CD14-positive monocyte (primary cell): ENCODE results near the gene MUSK. TPM values are rescaled to one million over a fixed set of nuclear protein-coding genes. Genes with fewer than 3 reads are reported as not detected.

ENCODE experiments used
- DNase-seq, 3 donors: peaks; one replicate each; pipeline ENCODE4 v3.0.0-alpha.2; 2011 to 2022
- H2AFZ ChIP-seq: 2 replicates; pipeline ENCODE4 v1.6.0; 2012; ENCODE audit warnings: mild to moderate bottlenecking, low read depth, low read length, inconsistent platforms; ENCODE audit not compliant: insufficient read depth, poor library complexity, severe bottlenecking
- H3K27ac ChIP-seq, 2 donors: 1 replicate in 1 of 2; 2 replicates in 1 of 2; pipeline ENCODE4 v1.5.1; 2012 to 2013; ENCODE audit warnings: low read length in 2 of 2, control low read depth in 1 of 2, inconsistent platforms in 1 of 2, low read depth in 1 of 2, mild to moderate bottlenecking in 1 of 2
- H3K27me3 ChIP-seq, 2 donors: one replicate each; pipeline versions ENCODE4 v1.6.0 to v1.6.1; 2011 to 2013; ENCODE audit warnings: low read length in 2 of 2; ENCODE audit not compliant: control insufficient read depth in 2 of 2, insufficient read depth in 2 of 2
- H3K36me3 ChIP-seq, 2 donors: replicated peaks in 1 of 2; 1 replicate in 1 of 2; 2 replicates in 1 of 2; pipeline versions ENCODE4 v1.5.1 to v1.6.1; 2012 to 2013; ENCODE audit warnings: low read length in 2 of 2, control low read depth in 1 of 2, inconsistent platforms in 1 of 2, mild to moderate bottlenecking in 1 of 2; ENCODE audit not compliant: insufficient read depth in 2 of 2, control insufficient read depth in 1 of 2
- H3K4me1 ChIP-seq, 2 donors: 1 replicate in 1 of 2; 2 replicates in 1 of 2; pipeline versions ENCODE4 v1.5.1 to v1.6.1; 2012 to 2013; ENCODE audit warnings: low read length in 2 of 2, control low read depth in 1 of 2, inconsistent platforms in 1 of 2, mild to moderate bottlenecking in 1 of 2, moderate library complexity in 1 of 2; ENCODE audit not compliant: insufficient read depth in 2 of 2, control insufficient read depth in 1 of 2
- H3K4me2 ChIP-seq: replicated peaks from 2 replicates; pipeline ENCODE3; 2012; ENCODE audit warnings: low read length, moderate library complexity, mild to moderate bottlenecking; ENCODE audit not compliant: poor library complexity, severe bottlenecking; ENCODE audit errors: extremely low read depth
- H3K4me3 ChIP-seq, 3 experiments: fragments of 200-600 bp in 1 of 3; sonication (generic) in 1 of 3; replicated peaks in 1 of 3; 1 replicate in 2 of 3; 2 replicates in 1 of 3; pipeline ENCODE4 v1.5.1; 2011 to 2013; ENCODE audit warnings: low read length in 3 of 3, mild to moderate bottlenecking in 3 of 3, control low read depth in 2 of 3, low read depth in 2 of 3, inconsistent platforms in 1 of 3, moderate library complexity in 1 of 3
- H3K79me2 ChIP-seq: 2 replicates; pipeline ENCODE4 v1.6.0; 2012; ENCODE audit warnings: mild to moderate bottlenecking, control low read depth, inconsistent platforms, low read length, moderate library complexity; ENCODE audit not compliant: insufficient read depth
- H3K9ac ChIP-seq: 2 replicates; pipeline ENCODE4 v1.6.0; 2017; ENCODE audit warnings: low read length, mild to moderate bottlenecking; ENCODE audit not compliant: insufficient read depth, poor library complexity, severe bottlenecking
- H3K9me3 ChIP-seq, 2 donors: replicated peaks in 1 of 2; 1 replicate in 1 of 2; 2 replicates in 1 of 2; pipeline versions ENCODE4 v1.5.1 to v1.6.1; 2012 to 2013; ENCODE audit warnings: low read length in 2 of 2, control low read depth in 1 of 2; ENCODE audit not compliant: control insufficient read depth in 1 of 2, insufficient read depth in 1 of 2
- H4K20me1 ChIP-seq: 2 replicates; pipeline ENCODE4 v1.6.0; 2012; ENCODE audit warnings: mild to moderate bottlenecking, low read length, control low read depth, moderate library complexity; ENCODE audit not compliant: insufficient read depth
- H3K27ac Mint-ChIP-seq, 7 donors: one replicate each; pipeline ENCODE4 v1.8.0; 2020; ENCODE audit warnings: mild to moderate bottlenecking in 7 of 7, mixed read lengths in 7 of 7, moderate library complexity in 6 of 7, inconsistent platforms in 2 of 7
- H3K27me3 Mint-ChIP-seq, 3 donors: one replicate each; pipeline ENCODE4 v1.8.0; 2021 to 2022; ENCODE audit warnings: low read depth in 3 of 3, mild to moderate bottlenecking in 3 of 3, mixed read lengths in 3 of 3, moderate library complexity in 3 of 3, inconsistent platforms in 1 of 3
- H3K36me3 Mint-ChIP-seq, 2 donors: one replicate each; pipeline ENCODE4 v1.8.0; 2020; ENCODE audit warnings: mixed read lengths in 2 of 2, inconsistent platforms in 1 of 2, mild to moderate bottlenecking in 1 of 2
- H3K4me1 Mint-ChIP-seq: one replicate; pipeline ENCODE4 v1.8.0; 2020; ENCODE audit warnings: mild to moderate bottlenecking, mixed read lengths
- H3K4me3 Mint-ChIP-seq, 2 donors: one replicate each; pipeline ENCODE4 v1.8.0; 2020; ENCODE audit warnings: mild to moderate bottlenecking in 2 of 2, mixed read lengths in 2 of 2, moderate library complexity in 1 of 2
- H3K9me3 Mint-ChIP-seq, 7 donors: one replicate each; pipeline ENCODE4 v1.8.0; 2020 to 2022; ENCODE audit warnings: mixed read lengths in 7 of 7, mild to moderate bottlenecking in 6 of 7, moderate library complexity in 6 of 7, inconsistent platforms in 2 of 7
- WGBS: methylation state at CpG from one replicate; pipeline ENCODE4 v1.1.5; 2013; ENCODE audit warnings: missing lambda C conversion rate; ENCODE audit not compliant: insufficient coverage; 5-methylcytosine and 5-hydroxymethylcytosine counted together
- intact Hi-C, 2 donors: fragments of 100-400 bp; cut with micrococcal nuclease; formaldehyde crosslinking; loops; one replicate each; pipeline versions ENCODE4 v1.15.0 to v1.15.1; 2023
- polyA plus RNA-seq, 3 donors: library from polyadenylated mRNA; depleted of rRNA in 1 of 3; unstranded in 2 of 3; stranded (reverse) in 1 of 3; fragments of 300-500 nt in 2 of 3; fragments of >200 nt in 1 of 3; fragmentation: Illumina TruSeq in 2 of 3; gene quantifications; 1 replicate in 2 of 3; 2 replicates in 1 of 3; pipeline ENCODE4 v1.2.3, GENCODE V29; 2012 to 2021
- TF ChIP-seq, protein P1 (sequence below): fragments of 200-600 bp; IDR thresholded peaks from one replicate; pipeline ENCODE4 v1.8.0; 2022; ENCODE audit warnings: antibody characterized with exemption, mild to moderate bottlenecking

Gene MUSK
- polyA plus RNA-seq, 3 donors, result not detected

- no peak overlapping the region for H2AFZ ChIP-seq
- no peaks in the 10 kb centered on the region for H3K79me2 ChIP-seq
- H3K36me3 ChIP-seq, result no peaks in the 10 kb centered on the region
- H3K4me3 ChIP-seq, result no peak overlapping the region
- no peak for DNase-seq
- TF ChIP-seq, protein P1, sequence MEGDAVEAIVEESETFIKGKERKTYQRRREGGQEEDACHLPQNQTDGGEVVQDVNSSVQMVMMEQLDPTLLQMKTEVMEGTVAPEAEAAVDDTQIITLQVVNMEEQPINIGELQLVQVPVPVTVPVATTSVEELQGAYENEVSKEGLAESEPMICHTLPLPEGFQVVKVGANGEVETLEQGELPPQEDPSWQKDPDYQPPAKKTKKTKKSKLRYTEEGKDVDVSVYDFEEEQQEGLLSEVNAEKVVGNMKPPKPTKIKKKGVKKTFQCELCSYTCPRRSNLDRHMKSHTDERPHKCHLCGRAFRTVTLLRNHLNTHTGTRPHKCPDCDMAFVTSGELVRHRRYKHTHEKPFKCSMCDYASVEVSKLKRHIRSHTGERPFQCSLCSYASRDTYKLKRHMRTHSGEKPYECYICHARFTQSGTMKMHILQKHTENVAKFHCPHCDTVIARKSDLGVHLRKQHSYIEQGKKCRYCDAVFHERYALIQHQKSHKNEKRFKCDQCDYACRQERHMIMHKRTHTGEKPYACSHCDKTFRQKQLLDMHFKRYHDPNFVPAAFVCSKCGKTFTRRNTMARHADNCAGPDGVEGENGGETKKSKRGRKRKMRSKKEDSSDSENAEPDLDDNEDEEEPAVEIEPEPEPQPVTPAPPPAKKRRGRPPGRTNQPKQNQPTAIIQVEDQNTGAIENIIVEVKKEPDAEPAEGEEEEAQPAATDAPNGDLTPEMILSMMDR, result no peak
- Mint-ChIP-seq H3K4me1 (no peaks in the 10 kb centered on the region), H3K4me3 (no peak overlapping the region), H3K27ac (no peak overlapping the region), H3K36me3 (no peaks in the 10 kb centered on the region), H3K9me3 (no peaks in the 10 kb centered on the region), H3K27me3 (peaks cover 0 to 5% (median 2%) of the 10 kb centered on the region in 3 donors)
- WGBS, result 100% methylated on average over 1 of the region's 5 CpGs
- no peaks in the 10 kb centered on the region for H4K20me1 ChIP-seq
- H3K27ac ChIP-seq, result no peak overlapping the region
- H3K4me1 ChIP-seq, result no peaks in the 10 kb centered on the region
- no peaks in the 10 kb centered on the region for H3K9me3 ChIP-seq
- intact Hi-C loops, result no loop called here
- peaks cover 0 to 3% of the 10 kb centered on the region in 2 donors for H3K27me3 ChIP-seq
- no peak overlapping the region for H3K4me2 ChIP-seq
- no peak overlapping the region for H3K9ac ChIP-seq
These were observed 107.1 kb downstream of the MUSK start for GRCh38 chr9:110775724-110776123.

DNA sequence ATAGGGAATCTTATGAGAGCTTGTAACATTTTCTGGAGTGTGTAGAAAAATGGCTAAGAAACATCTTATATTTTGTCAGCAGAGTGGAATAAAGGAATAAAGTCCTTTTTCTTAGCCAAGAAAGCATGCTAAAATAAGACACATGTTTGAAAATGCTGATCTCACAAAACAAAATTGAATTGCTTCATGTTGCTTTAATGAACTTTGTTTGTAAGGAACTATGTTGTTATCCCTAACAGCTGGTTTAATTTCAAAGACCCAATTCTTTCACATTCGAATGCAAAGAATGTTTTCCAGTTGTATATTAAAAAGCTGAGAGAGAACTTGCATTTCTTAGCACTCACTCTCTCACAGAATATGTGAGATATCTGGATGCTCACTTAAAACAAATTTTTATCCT is 107.6 kb downstream of the MUSK start:
- Histone ChIP-seq H3K4me2 (no peak overlapping the region), H3K4me1 (no peaks in the 10 kb centered on the region), H3K79me2 (no peaks in the 10 kb centered on the region), H4K20me1 (no peaks in the 10 kb centered on the region), H3K9ac (no peak overlapping the region), H3K27me3 (peaks cover 0 to 3% of the 10 kb centered on the region in 2 donors), H3K27ac (no peak overlapping the region), H3K9me3 (no peaks in the 10 kb centered on the region), H2AFZ (no peak overlapping the region), H3K36me3 (no peaks in the 10 kb centered on the region), H3K4me3 (no peak overlapping the region)
- no peaks in the 10 kb centered on the region for H3K36me3 Mint-ChIP-seq
- peaks cover 0 to 5% (median 2%) of the 10 kb centered on the region in 3 donors for H3K27me3 Mint-ChIP-seq
- H3K27ac Mint-ChIP-seq, result no peak overlapping the region
- no CpG with 5 or more reads among the region's 1 CpG for WGBS
- H3K4me1 Mint-ChIP-seq, result no peaks in the 10 kb centered on the region
- H3K9me3 Mint-ChIP-seq, result no peaks in the 10 kb centered on the region
- intact Hi-C loops, result no loop called here
- TF ChIP-seq, protein P1, result no peak
- no peak for DNase-seq
- H3K4me3 Mint-ChIP-seq, result no peak overlapping the region
